Neural progenitor cell (in vitro differentiated cells): ENCODE measurements around the gene TRAPPC11. TPM values are rescaled to one million over a fixed set of nuclear protein-coding genes. Genes with fewer than 3 reads are reported as not detected.
A peak's percentile ranks its signal among the peaks of the same experiment; 100 is the strongest.

Experiments used
- DNase-seq: peaks from one replicate; pipeline ENCODE4 v3.0.0-alpha.2; 2016; ENCODE audit warnings: low spot score
- H2AFZ ChIP-seq: fragments of 200-600 bp; sonication (generic); replicated peaks from 2 replicates; pipeline ENCODE4 v1.6.1; 2016; ENCODE audit warnings: antibody characterized with exemption
- H3F3A ChIP-seq: fragments of 200-600 bp; sonication (generic); 2 replicates; pipeline ENCODE4 v1.6.1; 2016; ENCODE audit warnings: antibody characterized with exemption, low read depth
- H3K27ac ChIP-seq: fragments of 200-600 bp; sonication (generic); 2 replicates; pipeline ENCODE4 v1.5.1; 2016; ENCODE audit warnings: mild to moderate bottlenecking
- H3K27me3 ChIP-seq: fragments of 200-600 bp; sonication (generic); 2 replicates; pipeline ENCODE4 v1.6.1; 2016; ENCODE audit warnings: mild to moderate bottlenecking, moderate library complexity
- H3K36me3 ChIP-seq: fragments of 200-600 bp; sonication (generic); 2 replicates; pipeline ENCODE4 v1.5.1; 2016
- H3K4me1 ChIP-seq: fragments of 200-600 bp; sonication (generic); 2 replicates; pipeline ENCODE4 v1.6.1; 2016; ENCODE audit warnings: mixed run types
- H3K4me2 ChIP-seq: fragments of 200-600 bp; sonication (generic); 2 replicates; pipeline ENCODE4 v1.6.1; 2016
- H3K4me3 ChIP-seq: fragments of 200-600 bp; sonication (generic); 2 replicates; pipeline ENCODE4 v1.5.1; 2016
- H3K79me2 ChIP-seq: fragments of 200-600 bp; sonication (generic); 2 replicates; pipeline ENCODE4 v1.6.1; 2016; ENCODE audit warnings: low read depth
- H3K9ac ChIP-seq: fragments of 200-600 bp; sonication (generic); 2 replicates; pipeline ENCODE4 v1.6.1; 2016
- H3K9me3 ChIP-seq: fragments of 200-600 bp; sonication (generic); 2 replicates; pipeline ENCODE4 v1.5.1; 2016; ENCODE audit warnings: low read depth
- H4K20me1 ChIP-seq: fragments of 200-600 bp; sonication (generic); 2 replicates; pipeline ENCODE4 v1.6.1; 2016; ENCODE audit warnings: low read depth
- H3K27ac Mint-ChIP-seq: 3 replicates; pipeline ENCODE4 v1.8.0; 2021; ENCODE audit warnings: mixed read lengths
- H3K27me3 Mint-ChIP-seq: 2 replicates; pipeline ENCODE4 v1.8.0; 2022; ENCODE audit warnings: low read depth, mild to moderate bottlenecking, inconsistent platforms, moderate library complexity, mixed read lengths; ENCODE audit not compliant: insufficient read depth
- H3K36me3 Mint-ChIP-seq: 3 replicates; pipeline ENCODE4 v1.8.0; 2021; ENCODE audit warnings: mixed read lengths
- H3K4me1 Mint-ChIP-seq: 3 replicates; pipeline ENCODE4 v1.8.0; 2021; ENCODE audit warnings: mixed read lengths
- H3K4me3 Mint-ChIP-seq: 3 replicates; pipeline ENCODE4 v1.8.0; 2021; ENCODE audit warnings: mild to moderate bottlenecking, moderate library complexity, mixed read lengths
- H3K9me3 Mint-ChIP-seq: 3 replicates; pipeline ENCODE4 v1.8.0; 2020; ENCODE audit warnings: mixed read lengths
- CTCF ChIP-seq: fragments of 200-600 bp; sonication (generic); IDR thresholded peaks from 2 replicates; pipeline ENCODE4 v1.5.1; 2017; ENCODE audit warnings: antibody characterized with exemption, mild to moderate bottlenecking
- EZH2 ChIP-seq: fragments of 200-600 bp; sonication (generic); IDR thresholded peaks from 2 replicates; pipeline ENCODE4 v1.6.1; 2017; ENCODE audit warnings: antibody characterized with exemption, mild to moderate bottlenecking, moderate library complexity
- EZH2phosphoT487 ChIP-seq: fragments of 200-600 bp; sonication (generic); IDR thresholded peaks from 2 replicates; pipeline ENCODE4 v1.6.1; 2017; ENCODE audit warnings: antibody characterized with exemption
- total RNA-seq: library from RNA; depleted of rRNA; stranded (reverse); fragments of >200 nt; gene quantifications from 2 replicates; pipeline ENCODE4 v1.2.3, GENCODE V29; 2015; ENCODE audit warnings: low replicate concordance

TRAPPC11 gene
- total RNA-seq, 1 donor from 2014 or later, result 110 TPM

GRCh38 chr4:183714626-183715025 lies 55.5 kb downstream of the TRAPPC11 start:
- TF ChIP-seq EZH2, result no peak
- TF ChIP-seq EZH2phosphoT487, result no peak
- no peak for TF ChIP-seq CTCF
- Histone ChIP-seq H3K79me2 (no peaks in the 10 kb centered on the region), H4K20me1 (no peaks in the 10 kb centered on the region), H3K27ac (no peak overlapping the region), H3K9me3 (no peaks in the 10 kb centered on the region), H3K9ac (no peak overlapping the region), H3K36me3 (no peaks in the 10 kb centered on the region), H3K4me1 (no peaks in the 10 kb centered on the region), H3F3A (no peaks in the 10 kb centered on the region), H2AFZ (no peak overlapping the region), H3K4me3 (no peak overlapping the region), H3K27me3 (no peaks in the 10 kb centered on the region), H3K4me2 (no peak overlapping the region)
- Mint-ChIP-seq H3K4me1 (peaks cover 11% of the 10 kb centered on the region), H3K9me3 (no peaks in the 10 kb centered on the region), H3K27me3 (peaks cover 3% of the 10 kb centered on the region), H3K36me3 (peaks cover 13% of the 10 kb centered on the region), H3K27ac (no peak overlapping the region), H3K4me3 (no peak overlapping the region)
- DNase-seq, result no peak

DNA sequence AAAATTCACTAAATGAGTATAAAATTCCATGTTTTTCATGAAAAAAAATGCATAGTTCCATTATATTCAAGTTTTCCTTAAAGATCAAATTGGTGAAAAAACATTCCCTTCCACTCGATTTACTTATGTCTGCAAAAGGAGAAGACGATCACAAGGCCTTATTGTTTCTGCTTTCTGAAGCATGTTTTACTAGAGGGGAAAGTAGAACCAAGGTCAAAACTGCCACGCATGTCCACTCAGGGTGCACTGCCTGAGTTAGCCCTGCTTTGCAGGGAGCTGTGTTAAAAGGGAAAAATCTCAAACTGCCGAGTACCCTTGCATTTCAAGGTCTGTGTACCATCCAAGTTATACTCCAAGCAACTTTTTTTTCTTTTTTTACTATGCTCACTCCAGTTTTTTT lies 57.2 kb downstream of the TRAPPC11 start:
- DNase-seq, result no peak
- peaks cover 5% of the 10 kb centered on the region for H3K27me3 Mint-ChIP-seq
- H3K27ac Mint-ChIP-seq, result no peak overlapping the region
- H3K4me1 Mint-ChIP-seq, result peaks cover 11% of the 10 kb centered on the region
- H2AFZ ChIP-seq, result no peak overlapping the region
- H3F3A ChIP-seq, result no peaks in the 10 kb centered on the region
- H3K9ac ChIP-seq, result no peak overlapping the region
- H3K27ac ChIP-seq, result no peak overlapping the region
- TF ChIP-seq CTCF (no peak), EZH2 (no peak), EZH2phosphoT487 (no peak)
- H3K4me2 ChIP-seq, result no peak overlapping the region
- no peaks in the 10 kb centered on the region for H3K4me1 ChIP-seq
- H3K79me2 ChIP-seq, result no peaks in the 10 kb centered on the region
- H3K36me3 Mint-ChIP-seq, result peaks cover 10% of the 10 kb centered on the region
- H3K4me3 ChIP-seq, result no peak overlapping the region
- no peaks in the 10 kb centered on the region for H3K27me3 ChIP-seq
- peaks cover 1% of the 10 kb centered on the region for H3K9me3 Mint-ChIP-seq
- no peak overlapping the region for H3K4me3 Mint-ChIP-seq
- no peaks in the 10 kb centered on the region for H3K9me3 ChIP-seq
- H3K36me3 ChIP-seq, result no peaks in the 10 kb centered on the region
- no peaks in the 10 kb centered on the region for H4K20me1 ChIP-seq

GRCh38 chr4:183718876-183719275 lies 59.8 kb downstream of the TRAPPC11 start:
- H3K9me3 ChIP-seq, result no peaks in the 10 kb centered on the region
- H3K79me2 ChIP-seq, result no peaks in the 10 kb centered on the region
- Mint-ChIP-seq H3K36me3 (no peaks in the 10 kb centered on the region), H3K4me1 (peaks cover 16% of the 10 kb centered on the region), H3K4me3 (no peak overlapping the region), H3K27me3 (peaks cover 13% of the 10 kb centered on the region), H3K9me3 (peaks cover 3% of the 10 kb centered on the region), H3K27ac (no peak overlapping the region)
- no peaks in the 10 kb centered on the region for H3K36me3 ChIP-seq
- no peaks in the 10 kb centered on the region for H4K20me1 ChIP-seq
- no peak overlapping the region for H3K27ac ChIP-seq
- DNase-seq, result no peak
- peaks cover 25% of the 10 kb centered on the region for H3K27me3 ChIP-seq
- H3F3A ChIP-seq, result peaks cover 17% of the 10 kb centered on the region
- no peak overlapping the region for H3K4me2 ChIP-seq
- no peak for TF ChIP-seq EZH2
- TF ChIP-seq EZH2phosphoT487, result no peak
- no peak overlapping the region for H2AFZ ChIP-seq
- H3K4me1 ChIP-seq, result no peaks in the 10 kb centered on the region
- H3K4me3 ChIP-seq, result no peak overlapping the region
- H3K9ac ChIP-seq, result no peak overlapping the region

DNA sequence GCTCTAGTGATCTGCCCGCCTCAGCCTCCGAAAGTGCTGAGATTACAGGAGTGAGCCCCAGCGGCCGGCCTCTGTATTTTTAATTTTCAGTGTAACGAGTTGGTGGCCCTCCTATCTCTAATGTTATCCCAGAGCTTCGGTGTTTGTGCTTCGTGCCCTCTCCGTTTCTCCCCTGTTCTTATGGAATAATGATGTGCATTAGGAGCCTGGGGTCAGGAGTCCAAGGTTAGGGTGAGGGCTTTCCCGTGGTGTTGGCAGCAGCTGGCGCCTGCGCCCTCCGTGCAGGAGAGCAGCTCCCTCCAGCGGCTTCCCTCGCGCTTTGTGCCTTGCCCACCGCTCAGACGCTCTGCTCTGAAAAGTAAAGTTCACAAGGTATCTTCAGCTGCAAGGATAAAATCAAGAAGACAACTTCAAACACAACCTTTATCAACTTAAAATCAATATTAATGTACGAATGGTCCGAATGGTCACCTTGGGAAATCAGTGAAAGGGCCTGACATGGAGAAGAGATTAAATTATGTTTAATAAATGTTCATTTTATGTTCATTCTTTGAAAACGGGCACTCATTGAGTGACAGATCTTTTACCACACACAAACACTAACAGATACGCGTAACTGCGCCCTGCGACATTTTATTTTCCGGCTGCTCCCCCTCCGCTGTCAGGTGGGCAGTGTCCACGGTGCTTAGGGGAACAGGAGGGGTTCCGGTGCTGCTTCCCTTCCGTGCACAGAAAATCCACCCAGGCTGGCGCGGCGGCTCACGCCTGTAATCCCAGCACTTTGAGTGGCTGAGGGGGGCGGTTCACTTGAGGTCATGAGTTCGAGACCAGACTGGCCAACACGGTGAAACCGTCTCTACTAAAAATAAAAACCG lies 62.4 kb downstream of the TRAPPC11 start:
- Histone ChIP-seq H3K9ac (no peak overlapping the region), H3K9me3 (no peaks in the 10 kb centered on the region), H3K4me1 (no peaks in the 10 kb centered on the region), H3F3A (peaks cover 18% of the 10 kb centered on the region), H3K79me2 (no peaks in the 10 kb centered on the region), H4K20me1 (no peaks in the 10 kb centered on the region), H3K27ac (no peak overlapping the region), H2AFZ (no peak overlapping the region), H3K27me3 (peaks cover 34% of the 10 kb centered on the region), H3K4me2 (no peak overlapping the region), H3K36me3 (no peaks in the 10 kb centered on the region), H3K4me3 (no peak overlapping the region)
- Mint-ChIP-seq H3K4me3 (peak overlapping the region; percentile 48), H3K9me3 (peaks cover 3% of the 10 kb centered on the region), H3K27ac (no peak overlapping the region), H3K36me3 (no peaks in the 10 kb centered on the region), H3K27me3 (peaks cover 16% of the 10 kb centered on the region), H3K4me1 (peaks cover 15% of the 10 kb centered on the region)
- TF ChIP-seq EZH2phosphoT487 (no peak), CTCF (peak; percentile 33)
- DNase-seq, result peak; percentile 32
